ENCODE measurements around the gene PHLPP1.
"Not testable (repeated sequence)": the region's sequence is repeated elsewhere in the genome, so short reads cannot be mapped to it uniquely, and the experiment has no call there.

The PHLPP1 gene

GRCh38 chr18:62717925-62718800 lies 2.8 kb downstream of the PHLPP1 start:
- no peak for DNase-seq

- no peak for DNase-seq
Measured at GRCh38 chr18:62720048-62720447, 4.7 kb downstream of the PHLPP1 start.

GRCh38 chr18:62720766-62721613 lies 5.6 kb downstream of the PHLPP1 start:
- DNase-seq, result no peak

GRCh38 chr18:62721839-62722795 lies 6.8 kb downstream of the PHLPP1 start:
- DNase-seq, result no peak

- DNase-seq, result no peak
Measured at GRCh38 chr18:62723666-62724281, 8.4 kb downstream of the PHLPP1 start.

GRCh38 chr18:62725896-62726295 lies 10.6 kb downstream of the PHLPP1 start:
- no peak for DNase-seq

GRCh38 chr18:62728254-62728653 lies 12.9 kb downstream of the PHLPP1 start:
- DNase-seq, result no peak

- no peak for DNase-seq
Measured at GRCh38 chr18:62729487-62730386, 14.4 kb downstream of the PHLPP1 start.

- DNase-seq, result no peak
Measured at GRCh38 chr18:62730941-62731340, 15.6 kb downstream of the PHLPP1 start.

- no peak for DNase-seq
Measured at GRCh38 chr18:62732617-62733016, 17.3 kb downstream of the PHLPP1 start.

GRCh38 chr18:62734290-62734689 lies 18.9 kb downstream of the PHLPP1 start:
- no peak for DNase-seq

- DNase-seq, result no peak
Measured at GRCh38 chr18:62735387-62735786, 20.0 kb downstream of the PHLPP1 start.

GRCh38 chr18:62736077-62736855 lies 20.9 kb downstream of the PHLPP1 start:
- DNase-seq, result no peak

GRCh38 chr18:62737241-62737873 lies 22.0 kb downstream of the PHLPP1 start:
- no peak for DNase-seq

- DNase-seq, result no peak
Measured at GRCh38 chr18:62738639-62739038, 23.3 kb downstream of the PHLPP1 start.

GRCh38 chr18:62739911-62740310 lies 24.6 kb downstream of the PHLPP1 start:
- DNase-seq, result no peak

- DNase-seq, result not testable (repeated sequence)
Measured at GRCh38 chr18:62740650-62741049, 25.3 kb downstream of the PHLPP1 start.

- no peak for DNase-seq
Measured at GRCh38 chr18:62741118-62741566, 25.8 kb downstream of the PHLPP1 start.

- DNase-seq, result no peak
Measured at GRCh38 chr18:62741584-62741983, 26.2 kb downstream of the PHLPP1 start.
